HEK293 (cell line): ENCODE measurements around the gene DIS3L2.

Source experiments
- CTCF ChIA-PET: fragments of 350-600 bp; formaldehyde crosslinking; extraction: SDS; loops from one replicate; lab custom pipeline; 2021; ENCODE audit warnings: antibody characterized with exemption; lab: Yijun Ruan, JAX
- POLR2A ChIA-PET: fragments of 300-600 bp; formaldehyde crosslinking; extraction: SDS; loops from one replicate; lab custom pipeline; 2020; ENCODE audit warnings: antibody characterized with exemption, inconsistent platforms; lab: Yijun Ruan, JAX
- H3K27ac ChIP-seq: fragments of 200-500 bp; sonication (Bioruptor generic); 2 replicates; pipeline ENCODE4 v1.5.1; 2014; ENCODE audit warnings: low read depth, low read length, control low read depth, inconsistent platforms; ENCODE audit errors: extremely low read depth
- H3K36me3 ChIP-seq, 2 experiments: fragments of 200-500 bp in 1 of 2; sonication (Bioruptor generic) in 1 of 2; 1 replicate in 1 of 2; 2 replicates in 1 of 2; pipeline ENCODE4 v1.5.1; 2014 to 2017; ENCODE audit warnings: inconsistent platforms in 2 of 2, low read length in 2 of 2; ENCODE audit not compliant: control insufficient read depth in 2 of 2, insufficient read depth in 1 of 2
- H3K4me1 ChIP-seq: fragments of 200-500 bp; sonication (Bioruptor generic); 2 replicates; pipeline ENCODE4 v1.5.1; 2014; ENCODE audit warnings: mild to moderate bottlenecking, low read length, inconsistent platforms; ENCODE audit not compliant: control insufficient read depth, insufficient read depth
- H3K4me3 ChIP-seq: 2 replicates; pipeline ENCODE4 v1.5.1; 2011; ENCODE audit warnings: low read depth, mild to moderate bottlenecking, control low read depth, low read length, moderate library complexity
- H3K9me3 ChIP-seq: fragments of 200-500 bp; sonication (Bioruptor generic); 2 replicates; pipeline ENCODE4 v1.5.1; 2014; ENCODE audit warnings: low read depth, low read length, inconsistent platforms; ENCODE audit not compliant: control insufficient read depth, insufficient read depth
- HIC1 ChIP-seq: fragments of 450-650 bp; formaldehyde crosslinking; IDR thresholded peaks from 2 replicates; pipeline ENCODE4 v1.5.1; 2016; ENCODE audit warnings: missing biosample characterization, missing genetic modification characterization
- PRDM4 ChIP-seq: fragments of 450-650 bp; formaldehyde crosslinking; IDR thresholded peaks from 2 replicates; pipeline ENCODE4 v1.5.1; 2017; ENCODE audit warnings: missing biosample characterization, missing genetic modification characterization
- SCRT2 ChIP-seq: fragments of 450-650 bp; formaldehyde crosslinking; IDR thresholded peaks from 2 replicates; pipeline ENCODE4 v1.5.1; 2016; ENCODE audit warnings: missing biosample characterization, missing genetic modification characterization
- ZBTB49 ChIP-seq: fragments of 450-650 bp; formaldehyde crosslinking; IDR thresholded peaks from 2 replicates; pipeline ENCODE4 v1.5.1; 2016; ENCODE audit warnings: missing biosample characterization, missing genetic modification characterization, low read depth
- ZIC2 ChIP-seq: fragments of 450-650 bp; formaldehyde crosslinking; IDR thresholded peaks from 2 replicates; pipeline ENCODE4 v1.5.1; 2016; ENCODE audit warnings: missing biosample characterization, missing genetic modification characterization
- ZNF132 ChIP-seq: fragments of 450-650 bp; formaldehyde crosslinking; IDR thresholded peaks from 2 replicates; pipeline ENCODE4 v1.5.1; 2017; ENCODE audit warnings: missing biosample characterization, missing genetic modification characterization, borderline replicate concordance
- ZNF211 ChIP-seq: fragments of 450-650 bp; formaldehyde crosslinking; IDR thresholded peaks from 2 replicates; pipeline ENCODE4 v1.5.1; 2016; ENCODE audit warnings: low read depth, missing biosample characterization, missing genetic modification characterization
- ZNF571 ChIP-seq: fragments of 450-650 bp; formaldehyde crosslinking; IDR thresholded peaks from 2 replicates; pipeline ENCODE4 v1.5.0; 2017; ENCODE audit warnings: missing biosample characterization, missing genetic modification characterization
- ZNF585B ChIP-seq: fragments of 450-650 bp; formaldehyde crosslinking; IDR thresholded peaks from 2 replicates; pipeline ENCODE4 v1.5.1; 2016; ENCODE audit warnings: missing biosample characterization, missing genetic modification characterization
- ZNF596 ChIP-seq: fragments of 450-650 bp; IDR thresholded peaks from 2 replicates; pipeline ENCODE4 v1.5.0; 2018; ENCODE audit warnings: missing biosample characterization, mild to moderate bottlenecking, missing genetic modification characterization, moderate library complexity
- ZNF626 ChIP-seq: fragments of 450-650 bp; sonication (Bioruptor Pico); formaldehyde crosslinking; IDR thresholded peaks from 2 replicates; pipeline ENCODE4 v1.5.1; 2018; ENCODE audit warnings: missing biosample characterization, missing genetic modification characterization, inconsistent platforms
- ZNF747 ChIP-seq: fragments of 450-650 bp; formaldehyde crosslinking; IDR thresholded peaks from 2 replicates; pipeline ENCODE4 v1.5.1; 2016; ENCODE audit warnings: missing biosample characterization, missing genetic modification characterization
- ZNF777 ChIP-seq: fragments of 450-650 bp; formaldehyde crosslinking; IDR thresholded peaks from 2 replicates; pipeline ENCODE4 v1.5.1; 2017; ENCODE audit warnings: missing biosample characterization, missing genetic modification characterization, borderline replicate concordance
- TF ChIP-seq, protein P1 (sequence below): fragments of 450-650 bp; IDR thresholded peaks from 2 replicates; pipeline ENCODE4 v1.5.1; 2018; ENCODE audit warnings: missing biosample characterization, missing genetic modification characterization
- TF ChIP-seq, protein P2 (sequence below): fragments of 450-650 bp; formaldehyde crosslinking; IDR thresholded peaks from 2 replicates; pipeline ENCODE4 v1.5.1; 2016; ENCODE audit warnings: missing biosample characterization, missing genetic modification characterization

The DIS3L2 gene

DNA sequence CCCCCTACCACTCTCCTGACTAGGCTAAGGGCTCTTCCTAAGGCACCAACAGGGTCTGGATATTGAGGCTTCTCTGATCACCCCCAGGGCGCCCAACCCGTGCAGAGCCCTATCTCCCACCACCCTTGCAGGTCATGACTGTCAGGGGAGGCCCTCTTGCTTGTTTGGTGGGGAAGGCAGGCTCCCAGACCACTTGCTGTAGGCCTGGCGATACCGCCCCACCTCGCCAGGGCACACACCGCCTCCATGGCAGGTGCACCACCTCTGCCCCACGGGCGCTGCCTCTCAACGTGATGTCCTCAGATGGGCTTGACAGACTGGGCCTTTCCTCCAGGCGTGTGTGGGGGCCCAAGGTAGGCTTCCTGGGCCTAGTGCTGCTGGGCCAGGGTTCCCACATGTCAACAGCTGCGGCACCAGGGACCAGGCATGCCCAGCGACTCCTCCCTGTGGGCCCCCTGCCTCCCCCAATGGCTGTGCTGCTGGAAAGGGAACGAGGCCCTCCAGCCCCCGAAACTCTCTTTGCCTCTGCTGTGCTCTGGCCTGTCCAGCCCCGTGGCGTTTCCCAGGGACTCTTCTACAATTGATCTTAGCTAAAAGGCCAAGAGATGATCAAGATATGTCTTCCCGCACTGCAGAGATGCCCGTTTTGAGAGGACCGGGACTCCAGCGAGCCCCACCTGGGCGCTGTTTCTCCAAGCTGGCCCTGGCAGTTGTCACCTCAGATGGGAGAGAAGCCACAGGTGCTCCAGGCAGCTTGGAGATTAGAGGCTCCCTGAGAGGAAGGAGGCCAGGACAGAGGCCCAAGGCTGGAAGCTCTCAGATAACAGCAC lies 42.8 kb upstream of the DIS3L2 start:
- Histone ChIP-seq H3K27ac (no peak overlapping the region), H3K9me3 (no peaks in the 10 kb centered on the region), H3K36me3 (peaks cover 0 to 11% of the 10 kb centered on the region in 2 experiments; a peak in 2 of 3 replicates)
- POLR2A ChIA-PET = no interaction called here
- TF ChIP-seq SCRT2 (tag by site-specific recombination) (peak; percentile 49), ZNF571 (tag by site-specific recombination) (no peak), ZNF777 (tag by site-specific recombination) (no peak), ZNF132 (tag by site-specific recombination) (no peak), ZNF585B (tag by site-specific recombination) (no peak)
- TF ChIP-seq, all 188 proteins: peak for 1
- H3K4me3 ChIP-seq = no peak overlapping the region
- CTCF ChIA-PET = interaction anchor here (0.7 to 2.1 kb wide), 5 partner anchors 12 to 521 kb away, joined by 3 to 7 read pairs (median 6); no protein-coding TSS in a partner anchor
- no peaks in the 10 kb centered on the region for H3K4me1 ChIP-seq

DNA sequence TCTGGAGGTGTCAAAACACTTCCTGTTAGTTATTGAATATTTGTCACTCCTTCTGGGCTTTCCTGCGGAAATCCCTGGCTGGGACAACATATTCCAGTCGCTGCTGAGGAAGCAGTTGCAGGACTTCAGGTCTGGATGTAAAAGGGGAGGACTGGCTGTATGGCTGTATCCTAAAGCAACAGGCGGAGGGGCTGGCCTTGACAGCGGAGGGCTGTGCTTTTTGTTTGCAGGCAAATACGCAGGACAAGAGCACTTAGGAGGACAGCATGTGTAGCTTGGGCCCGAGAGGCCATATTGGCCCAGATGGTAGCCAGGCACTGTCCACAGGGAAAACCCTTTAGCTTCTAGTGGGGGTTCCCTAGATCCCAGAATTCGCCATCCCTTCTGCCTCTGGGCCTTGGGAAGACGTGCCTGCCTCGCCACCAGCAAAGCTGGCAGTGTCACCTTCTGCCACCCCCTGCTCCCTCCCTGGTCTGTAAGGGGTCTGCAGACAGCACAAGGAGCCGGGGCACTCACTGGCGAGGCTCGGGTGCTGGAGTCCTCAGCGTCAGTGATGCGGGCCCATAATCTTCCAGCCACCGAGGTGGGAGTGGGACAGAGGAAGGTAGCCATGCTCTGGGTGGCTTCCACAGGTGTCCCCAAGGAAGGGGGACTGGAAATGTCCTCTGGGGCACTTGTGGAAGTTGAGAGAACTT lies 42.0 kb upstream of the DIS3L2 start:
- Histone ChIP-seq H3K9me3 (no peaks in the 10 kb centered on the region), H3K4me1 (no peaks in the 10 kb centered on the region), H3K36me3 (peaks cover 0 to 18% of the 10 kb centered on the region in 2 experiments; a peak in 2 of 3 replicates), H3K27ac (no peak overlapping the region), H3K4me3 (no peak overlapping the region)
- no peak for TF ChIP-seq ZNF747
- TF ChIP-seq, protein P1, sequence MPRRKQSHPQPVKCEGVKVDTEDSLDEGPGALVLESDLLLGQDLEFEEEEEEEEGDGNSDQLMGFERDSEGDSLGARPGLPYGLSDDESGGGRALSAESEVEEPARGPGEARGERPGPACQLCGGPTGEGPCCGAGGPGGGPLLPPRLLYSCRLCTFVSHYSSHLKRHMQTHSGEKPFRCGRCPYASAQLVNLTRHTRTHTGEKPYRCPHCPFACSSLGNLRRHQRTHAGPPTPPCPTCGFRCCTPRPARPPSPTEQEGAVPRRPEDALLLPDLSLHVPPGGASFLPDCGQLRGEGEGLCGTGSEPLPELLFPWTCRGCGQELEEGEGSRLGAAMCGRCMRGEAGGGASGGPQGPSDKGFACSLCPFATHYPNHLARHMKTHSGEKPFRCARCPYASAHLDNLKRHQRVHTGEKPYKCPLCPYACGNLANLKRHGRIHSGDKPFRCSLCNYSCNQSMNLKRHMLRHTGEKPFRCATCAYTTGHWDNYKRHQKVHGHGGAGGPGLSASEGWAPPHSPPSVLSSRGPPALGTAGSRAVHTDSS = no peak
- TF ChIP-seq, protein P2, sequence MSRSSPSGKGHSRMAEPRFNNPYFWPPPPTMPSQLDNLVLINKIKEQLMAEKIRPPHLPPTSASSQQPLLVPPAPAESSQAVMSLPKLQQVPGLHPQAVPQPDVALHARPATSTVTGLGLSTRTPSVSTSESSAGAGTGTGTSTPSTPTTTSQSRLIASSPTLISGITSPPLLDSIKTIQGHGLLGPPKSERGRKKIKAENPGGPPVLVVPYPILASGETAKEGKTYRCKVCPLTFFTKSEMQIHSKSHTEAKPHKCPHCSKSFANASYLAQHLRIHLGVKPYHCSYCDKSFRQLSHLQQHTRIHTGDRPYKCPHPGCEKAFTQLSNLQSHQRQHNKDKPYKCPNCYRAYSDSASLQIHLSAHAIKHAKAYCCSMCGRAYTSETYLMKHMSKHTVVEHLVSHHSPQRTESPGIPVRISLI (tag by site-specific recombination) = no peak
- no peak for TF ChIP-seq ZNF626
- no peak for TF ChIP-seq HIC1 (tag by site-specific recombination)
- no peak for TF ChIP-seq ZBTB49 (tag by site-specific recombination)
- TF ChIP-seq ZNF596 = no peak
- TF ChIP-seq ZIC2 (tag by site-specific recombination) = no peak
- no peak for TF ChIP-seq ZNF211 (tag by site-specific recombination)
- TF ChIP-seq PRDM4 (tag by site-specific recombination) = no peak
- CTCF ChIA-PET = interaction anchor here (0.7 to 1.4 kb wide), 5 partner anchors 13 to 520 kb away, joined by 3 to 6 read pairs (median 3); no protein-coding TSS in a partner anchor
- POLR2A ChIA-PET = no interaction called here
